CD4-positive, alpha-beta T cell treated with Interleukin-6 at 100 ng/mL for 8 hours (primary cell): ENCODE measurements around the gene SCAMP5.

Source experiments
- DNase-seq: peaks from one replicate; pipeline ENCODE4 v3.0.0-alpha.2; 2020; ENCODE audit warnings: mixed read lengths, low spot score

Gene SCAMP5

DNA sequence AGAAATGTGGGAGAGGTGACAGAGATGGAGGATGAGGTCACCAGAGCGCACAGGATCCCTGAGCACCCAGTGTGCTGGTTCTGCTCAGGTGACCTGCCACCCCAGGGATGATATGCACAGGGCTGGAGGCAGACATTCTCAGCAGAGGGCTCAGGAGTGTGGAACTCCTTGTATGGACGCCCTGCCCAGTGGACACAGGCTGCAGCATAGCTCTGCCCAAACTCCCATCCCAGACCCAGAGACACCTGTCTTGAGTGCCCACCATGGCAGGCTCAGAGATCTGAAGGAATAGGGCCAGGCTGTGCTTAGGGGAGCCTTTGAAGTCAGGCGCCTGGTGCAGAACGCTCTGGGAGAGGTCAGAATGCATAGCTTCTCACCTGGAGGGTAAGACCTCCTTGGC is 75.3 kb downstream of the SCAMP5 start:
- DNase-seq = no peak
